ENCODE data around the gene EEF1AKMT1.
"Not testable (repeated sequence)": the region's sequence is repeated elsewhere in the genome, so short reads cannot be mapped to it uniquely, and the experiment has no call there.

Gene EEF1AKMT1

DNA sequence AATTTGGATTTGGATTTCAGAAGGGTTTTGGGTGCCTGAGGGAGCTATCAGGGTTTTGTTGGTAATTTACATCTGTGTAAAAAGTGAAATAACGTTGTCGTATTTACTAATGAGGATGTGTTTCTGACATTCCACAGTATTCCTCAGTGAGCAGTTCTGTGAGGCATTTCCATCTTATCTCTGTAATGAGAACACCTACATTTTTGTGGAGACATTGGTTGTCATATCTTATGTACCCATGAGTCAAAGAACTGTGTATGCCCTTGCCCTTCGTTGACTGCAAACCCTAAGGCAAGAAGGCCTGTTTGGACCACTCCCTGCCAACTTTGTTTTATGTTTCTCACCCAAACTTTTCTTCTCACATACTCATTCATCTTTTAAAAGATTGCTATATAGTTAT lies 84.5 kb downstream of the EEF1AKMT1 start:
- no peak for DNase-seq

DNA sequence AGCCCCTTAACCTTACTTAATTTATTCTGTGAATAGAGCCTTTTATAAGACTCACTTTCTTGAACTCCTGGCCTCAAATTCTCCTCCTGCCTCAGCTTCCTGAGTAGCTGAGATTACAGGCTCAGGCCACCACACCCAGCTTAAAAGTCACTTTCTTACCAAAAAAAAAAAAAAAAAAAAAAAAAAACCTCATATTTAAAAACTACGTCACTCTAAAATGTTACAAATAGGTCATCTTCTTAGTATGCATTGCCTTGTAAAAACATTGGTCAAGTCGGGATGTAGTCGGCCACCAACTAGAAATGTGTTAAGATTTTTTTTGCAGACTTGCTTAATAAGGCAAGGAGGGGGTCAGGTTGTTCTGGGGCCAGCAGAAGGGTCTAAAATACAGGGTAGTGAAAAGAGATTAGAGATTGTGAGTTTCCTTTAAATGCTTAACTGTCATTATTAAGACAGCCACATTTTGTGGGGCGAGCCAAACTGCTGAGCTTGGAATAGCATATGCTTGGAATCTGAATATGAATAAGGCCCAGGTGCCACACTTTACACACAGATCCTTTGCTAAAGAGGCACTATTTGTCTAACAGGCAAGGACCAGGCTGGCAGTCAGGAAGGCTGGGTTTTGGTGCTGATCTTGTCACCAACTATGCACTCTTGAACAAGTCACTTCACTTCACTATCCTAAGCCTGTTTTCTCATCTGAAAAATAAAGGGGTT lies 86.7 kb downstream of the EEF1AKMT1 start:
- no peak for DNase-seq

DNA sequence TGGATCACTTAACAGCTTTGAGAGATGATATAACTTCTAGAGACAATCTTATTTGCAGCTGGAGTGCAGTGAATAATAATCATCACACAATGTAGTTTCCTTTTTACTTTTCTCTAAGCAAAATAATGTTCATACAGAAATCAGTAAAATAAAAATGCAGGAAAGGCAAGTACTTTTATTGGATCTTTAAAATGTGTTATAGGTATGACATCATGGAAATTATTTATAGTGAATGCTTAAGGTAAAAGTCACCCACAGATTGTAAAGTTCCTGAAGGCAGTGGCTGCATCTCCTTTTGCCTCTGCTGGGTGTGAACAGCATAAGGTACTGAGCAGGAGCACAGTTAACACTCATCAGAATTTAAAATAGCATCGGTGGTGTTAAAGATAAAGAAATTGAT lies 87.6 kb downstream of the EEF1AKMT1 start:
- DNase-seq: no peak

DNA sequence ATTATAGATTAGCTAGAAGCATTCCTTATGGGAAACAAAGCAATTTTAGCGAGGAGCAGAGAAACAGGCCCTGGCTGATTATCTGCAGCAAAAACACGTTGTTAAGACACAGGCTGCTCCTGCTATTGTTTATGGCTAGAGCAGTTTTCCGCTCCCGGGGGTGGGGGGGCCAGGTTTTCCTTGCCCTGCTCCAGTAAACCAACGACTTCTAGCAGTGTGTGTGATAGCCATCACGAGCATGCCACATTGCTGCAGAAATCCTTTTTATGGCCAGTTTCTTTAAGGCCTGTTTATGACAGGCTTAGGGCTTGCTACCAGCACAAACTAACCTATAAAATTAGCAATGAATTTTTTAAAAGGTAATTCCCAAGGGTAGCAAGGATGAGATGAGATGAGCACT lies 88.7 kb downstream of the EEF1AKMT1 start:
- no peak for DNase-seq

DNA sequence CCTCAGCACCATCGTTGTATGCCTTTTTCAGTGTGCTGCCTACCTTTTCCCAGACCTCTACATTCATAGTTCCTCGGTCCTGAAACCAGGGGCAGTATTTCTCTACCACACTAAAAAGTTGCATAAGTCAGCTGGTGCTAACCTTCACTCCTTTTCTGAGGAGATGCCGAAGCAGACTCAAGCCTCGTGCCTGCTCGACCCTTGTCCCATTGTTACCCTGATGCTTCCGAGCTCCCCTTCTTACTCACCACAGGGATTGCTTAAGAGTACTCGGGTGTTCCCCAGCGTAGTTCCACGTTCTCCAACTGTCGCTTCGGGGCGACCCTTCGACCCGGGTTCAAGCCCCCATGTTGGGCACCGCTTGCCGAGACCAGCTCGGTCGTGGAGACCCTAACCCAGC lies 89.2 kb downstream of the EEF1AKMT1 start:
- DNase-seq: no peak

DNA sequence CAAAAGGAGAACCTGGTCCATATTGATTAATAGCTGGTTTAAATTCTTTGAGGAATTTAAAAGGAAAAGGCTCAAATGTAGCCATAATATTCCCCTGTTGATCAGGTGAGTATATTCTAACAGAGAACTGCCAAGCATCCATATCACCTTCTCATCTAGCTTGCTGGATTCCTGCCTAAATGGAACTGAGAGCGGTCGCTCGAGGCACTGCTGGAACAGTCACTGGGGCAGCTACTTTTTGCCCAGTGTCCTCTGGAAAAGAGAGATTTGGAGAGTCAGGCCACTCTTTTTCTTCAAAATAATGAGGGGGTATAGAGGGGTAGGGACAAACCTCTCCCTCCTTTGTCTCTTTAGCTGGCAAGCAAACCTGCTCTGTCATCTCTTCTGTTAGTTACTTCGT lies 89.7 kb downstream of the EEF1AKMT1 start:
- DNase-seq: no peak

DNA sequence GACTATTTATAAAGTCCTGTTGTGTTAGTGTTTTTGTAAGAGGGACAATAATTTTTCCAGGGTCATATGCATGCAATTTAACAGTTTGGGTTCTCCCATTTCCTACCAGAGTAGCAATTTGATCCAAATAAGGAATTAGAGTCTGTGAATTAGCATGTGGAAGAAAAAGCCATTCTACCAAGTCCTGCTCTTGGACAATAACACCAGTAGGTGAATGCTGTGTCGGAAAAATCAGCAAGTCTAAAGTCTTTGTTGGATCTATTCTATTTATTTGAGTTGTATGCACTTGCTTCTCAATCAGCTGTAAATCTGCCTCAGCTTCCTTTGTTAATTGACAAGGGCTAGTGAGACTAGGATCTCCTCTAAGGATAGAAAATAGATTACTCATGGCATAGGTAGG lies 91.7 kb downstream of the EEF1AKMT1 start:
- DNase-seq: no peak

DNA sequence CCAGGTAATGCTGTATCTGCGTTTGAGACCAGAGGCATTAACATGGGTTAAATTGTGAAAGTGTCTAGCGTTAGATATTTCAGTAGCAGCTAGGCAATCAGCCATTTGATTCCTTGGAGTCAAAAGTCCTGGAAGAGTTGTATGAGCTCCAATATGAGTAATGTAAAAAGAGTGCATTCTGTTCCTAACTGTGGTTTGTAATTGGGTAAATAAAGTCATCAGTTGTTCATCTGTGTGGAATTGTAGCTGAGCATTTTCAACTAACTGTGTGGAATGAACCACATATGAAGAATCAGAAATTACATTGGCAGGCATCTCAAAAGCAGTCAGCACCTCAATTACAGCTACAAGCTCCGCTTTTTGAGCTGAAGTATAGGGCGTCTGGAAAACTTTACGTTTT lies 92.3 kb downstream of the EEF1AKMT1 start:
- not testable (repeated sequence) for DNase-seq

DNA sequence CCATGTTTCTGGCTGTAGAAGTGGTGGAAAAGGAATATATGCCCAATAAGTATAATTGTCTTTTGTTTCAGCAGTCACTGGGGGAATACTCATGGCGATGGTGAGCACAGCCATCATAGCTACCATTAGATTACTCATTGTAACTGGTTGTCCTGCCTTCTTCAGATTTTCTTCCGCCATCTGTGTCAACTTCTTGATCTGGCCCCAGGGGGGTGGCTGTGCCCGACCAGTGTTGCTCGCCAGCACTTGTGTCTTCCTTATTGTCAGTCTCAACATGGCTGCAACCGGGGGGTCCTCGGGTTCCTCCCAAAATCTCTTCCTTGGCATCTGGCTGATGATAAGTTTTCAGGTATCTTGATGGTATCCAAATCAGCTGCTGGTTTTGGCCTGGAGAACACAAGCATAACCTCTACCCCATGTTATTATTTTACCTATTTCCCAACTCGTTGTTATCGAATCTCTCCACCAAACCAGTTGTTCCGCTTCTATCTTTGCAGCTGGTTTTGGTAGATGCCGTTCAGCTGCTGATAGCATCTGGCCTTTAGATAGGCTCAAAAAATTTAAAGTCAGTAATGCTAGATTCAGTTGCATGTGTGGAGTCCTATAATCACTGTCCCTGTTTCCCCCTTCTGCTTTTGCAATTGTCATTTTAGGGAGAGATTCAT lies 93.2 kb downstream of the EEF1AKMT1 start:
- DNase-seq: no peak

DNA sequence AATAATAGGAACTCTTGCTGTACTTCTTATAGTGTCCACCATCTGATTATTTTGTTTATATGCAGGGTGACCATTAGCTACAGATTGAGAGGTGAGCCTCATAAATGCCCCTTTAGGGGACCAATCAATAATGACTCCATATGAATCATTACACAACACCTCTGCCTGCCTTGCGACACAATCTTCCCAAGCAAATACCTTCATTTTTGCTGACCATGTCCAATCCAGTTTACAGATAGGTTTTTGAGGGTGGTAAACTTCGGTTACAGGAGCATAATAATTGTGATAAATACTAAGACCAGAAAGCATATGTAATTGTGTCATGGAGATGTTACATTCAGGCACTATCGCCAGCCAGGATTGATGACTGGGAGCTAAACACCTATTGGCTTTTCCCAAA lies 93.9 kb downstream of the EEF1AKMT1 start:
- DNase-seq: no peak

Data from NCI-H1436 (cell line).